Vagina (tissue), 2 donors: Measurements from ENCODE around the gene SLC12A9.

Experiments used
- POLR2A ChIP-seq, 2 donors: fragments of 450-650 bp; IDR thresholded peaks; one replicate each; pipeline ENCODE4 v1.6.1; 2017; ENCODE audit warnings: antibody characterized with exemption in 2 of 2, mild to moderate bottlenecking in 2 of 2, moderate library complexity in 2 of 2
- TF ChIP-seq, protein P1 (sequence below), 3 experiments: fragments of 450-650 bp in 2 of 3; fragments of 200-600 bp in 1 of 3; sonication (generic) in 1 of 3; IDR thresholded peaks; one replicate each; pipeline ENCODE4 v1.5.1; 2017 to 2019; ENCODE audit warnings: antibody characterized with exemption in 3 of 3, mild to moderate bottlenecking in 2 of 3, moderate library complexity in 2 of 3

DNA sequence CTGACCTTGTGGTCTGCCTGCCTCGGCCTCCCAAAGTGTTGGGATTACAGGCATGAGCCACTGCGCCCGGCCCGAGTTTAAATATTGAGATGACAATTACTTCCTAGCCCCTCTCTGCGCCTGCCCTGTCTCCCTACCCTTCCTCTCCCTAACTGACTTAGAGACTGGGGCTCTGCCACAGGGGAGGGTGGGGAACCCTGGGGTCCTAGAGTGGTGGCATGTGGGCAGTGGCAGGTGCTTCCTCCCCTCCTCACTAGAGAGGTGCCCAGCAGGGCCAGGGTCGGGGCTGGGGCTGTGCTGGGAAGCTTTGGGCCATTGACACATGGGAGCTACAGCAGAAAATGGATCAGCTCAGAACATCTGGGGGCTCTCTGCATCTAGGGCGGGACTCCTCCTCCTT lies 50.1 kb downstream of the SLC12A9 start:
- TF ChIP-seq, protein P1, sequence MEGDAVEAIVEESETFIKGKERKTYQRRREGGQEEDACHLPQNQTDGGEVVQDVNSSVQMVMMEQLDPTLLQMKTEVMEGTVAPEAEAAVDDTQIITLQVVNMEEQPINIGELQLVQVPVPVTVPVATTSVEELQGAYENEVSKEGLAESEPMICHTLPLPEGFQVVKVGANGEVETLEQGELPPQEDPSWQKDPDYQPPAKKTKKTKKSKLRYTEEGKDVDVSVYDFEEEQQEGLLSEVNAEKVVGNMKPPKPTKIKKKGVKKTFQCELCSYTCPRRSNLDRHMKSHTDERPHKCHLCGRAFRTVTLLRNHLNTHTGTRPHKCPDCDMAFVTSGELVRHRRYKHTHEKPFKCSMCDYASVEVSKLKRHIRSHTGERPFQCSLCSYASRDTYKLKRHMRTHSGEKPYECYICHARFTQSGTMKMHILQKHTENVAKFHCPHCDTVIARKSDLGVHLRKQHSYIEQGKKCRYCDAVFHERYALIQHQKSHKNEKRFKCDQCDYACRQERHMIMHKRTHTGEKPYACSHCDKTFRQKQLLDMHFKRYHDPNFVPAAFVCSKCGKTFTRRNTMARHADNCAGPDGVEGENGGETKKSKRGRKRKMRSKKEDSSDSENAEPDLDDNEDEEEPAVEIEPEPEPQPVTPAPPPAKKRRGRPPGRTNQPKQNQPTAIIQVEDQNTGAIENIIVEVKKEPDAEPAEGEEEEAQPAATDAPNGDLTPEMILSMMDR (IDR thresholded peaks at IDR 0.05) = no peak
- no peak for TF ChIP-seq POLR2A (IDR thresholded peaks at IDR 0.05)
